ENCODE measurements around the gene PRKG2. TPM values are rescaled to one million over a fixed set of nuclear protein-coding genes. Genes with fewer than 3 reads are reported as not detected.
"Not testable (repeated sequence)": the region's sequence is repeated elsewhere in the genome, so short reads cannot be mapped to it uniquely, and the experiment has no call there.

The PRKG2 gene
- total RNA-seq, 5 donors from 2014 or later (not counting 1 experiment from before 2014, with no cell fraction given) = 0.49 to 2.9 (median 0.98) TPM

DNA sequence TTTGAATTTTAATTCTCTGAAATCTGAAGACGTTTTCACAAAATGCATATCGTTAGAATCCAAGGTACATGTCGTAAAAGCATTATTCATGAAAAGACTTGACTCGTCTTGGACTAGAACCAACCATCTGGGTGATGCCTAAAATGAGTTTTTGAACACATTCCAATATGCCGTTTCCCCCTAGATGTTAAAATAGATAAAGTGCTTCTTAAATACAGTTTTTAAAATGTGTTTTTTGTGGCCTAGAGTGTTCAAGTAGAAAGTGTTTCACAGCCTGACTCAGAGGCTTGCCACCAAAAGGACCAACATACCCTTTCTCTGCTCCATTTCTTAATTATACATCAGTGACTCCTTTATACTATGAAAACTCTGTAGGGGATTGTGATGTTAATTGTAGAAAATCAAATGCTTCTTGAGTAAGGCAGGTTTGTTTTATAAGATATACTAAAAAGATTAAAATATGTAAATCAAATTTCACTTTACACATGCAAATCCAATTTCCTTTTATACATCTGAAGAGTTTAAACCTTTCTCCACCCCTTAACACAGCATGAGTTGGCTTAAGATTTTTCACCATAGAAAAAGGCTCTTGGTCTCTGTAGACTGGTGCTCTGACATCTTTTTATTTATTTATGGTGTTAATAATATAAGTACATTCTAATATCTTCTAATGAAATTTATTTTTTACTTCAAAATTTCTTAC lies 48.4 kb downstream of the PRKG2 start:
- H3K36me3 ChIP-seq (ENCODE audit: control insufficient read depth in 2 of 2, extremely low read depth in 1 of 2, insufficient read depth in 1 of 2, low read length in 1 of 2) = no peaks in the 10 kb centered on the region
- H3K9me3 ChIP-seq = no peaks in the 10 kb centered on the region
- Mint-ChIP-seq H3K27ac (no peak overlapping the region), H3K27me3 (no peaks in the 10 kb centered on the region), H3K36me3 (no peaks in the 10 kb centered on the region), H3K9me3 (no peaks in the 10 kb centered on the region), H3K4me3 (no peak overlapping the region), H3K4me1 (peaks cover 0 to 2% (median 0%) of the 10 kb centered on the region in 3 donors)
- ChIA-PET CTCF (no interaction called here), POLR2A (no interaction called here)
- H3K4me3 ChIP-seq (ENCODE audit: control insufficient read depth in 1 of 2, extremely low read depth in 1 of 2, low read length in 1 of 2) = no peak overlapping the region
- no peaks in the 10 kb centered on the region for H3K4me1 ChIP-seq (ENCODE audit: control insufficient read depth in 1 of 2, extremely low read depth in 1 of 2, insufficient read depth in 2 of 2, low read length in 2 of 2)
- 44% methylated on average over 3 of the region's 5 CpGs for WGBS (ENCODE audit: insufficient coverage)
- no peak for ATAC-seq (replicated peaks in 1 of 4)
- no peak for DNase-seq
- no peaks in the 10 kb centered on the region for H3K27me3 ChIP-seq (replicated peaks in 1 of 2; ENCODE audit: control insufficient read depth in 2 of 2, extremely low read depth in 1 of 2, insufficient read depth in 2 of 2, low read length in 1 of 2)
- H3K27ac ChIP-seq (ENCODE audit: low read length) = no peak overlapping the region

DNA sequence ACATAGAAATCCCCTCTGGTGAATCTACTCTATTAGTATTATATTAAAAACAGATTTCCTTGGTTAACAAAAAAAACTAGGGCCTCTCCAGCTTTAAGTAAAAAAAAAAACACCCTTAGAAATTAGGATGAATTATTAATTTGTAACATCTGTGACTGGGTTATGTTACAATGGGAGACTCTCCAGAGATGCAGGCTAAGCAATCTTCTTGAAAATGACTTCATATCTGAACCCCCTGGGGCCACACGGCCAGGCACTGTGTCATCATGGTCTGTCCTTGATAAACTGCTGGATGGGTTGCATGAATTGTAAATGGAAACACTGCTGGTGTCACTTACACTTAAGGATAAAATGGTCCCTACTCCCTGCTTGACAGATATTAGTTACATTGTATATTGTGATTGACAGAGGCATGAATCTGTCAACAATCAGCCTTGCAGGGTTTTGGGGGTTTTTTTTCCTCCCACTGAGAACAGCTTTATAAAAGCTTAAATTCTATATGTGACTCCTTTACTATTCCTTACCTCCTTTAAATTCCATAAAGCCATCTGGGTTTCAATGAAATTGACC lies 49.1 kb downstream of the PRKG2 start:
- POLR2A ChIA-PET = no interaction called here

DNA sequence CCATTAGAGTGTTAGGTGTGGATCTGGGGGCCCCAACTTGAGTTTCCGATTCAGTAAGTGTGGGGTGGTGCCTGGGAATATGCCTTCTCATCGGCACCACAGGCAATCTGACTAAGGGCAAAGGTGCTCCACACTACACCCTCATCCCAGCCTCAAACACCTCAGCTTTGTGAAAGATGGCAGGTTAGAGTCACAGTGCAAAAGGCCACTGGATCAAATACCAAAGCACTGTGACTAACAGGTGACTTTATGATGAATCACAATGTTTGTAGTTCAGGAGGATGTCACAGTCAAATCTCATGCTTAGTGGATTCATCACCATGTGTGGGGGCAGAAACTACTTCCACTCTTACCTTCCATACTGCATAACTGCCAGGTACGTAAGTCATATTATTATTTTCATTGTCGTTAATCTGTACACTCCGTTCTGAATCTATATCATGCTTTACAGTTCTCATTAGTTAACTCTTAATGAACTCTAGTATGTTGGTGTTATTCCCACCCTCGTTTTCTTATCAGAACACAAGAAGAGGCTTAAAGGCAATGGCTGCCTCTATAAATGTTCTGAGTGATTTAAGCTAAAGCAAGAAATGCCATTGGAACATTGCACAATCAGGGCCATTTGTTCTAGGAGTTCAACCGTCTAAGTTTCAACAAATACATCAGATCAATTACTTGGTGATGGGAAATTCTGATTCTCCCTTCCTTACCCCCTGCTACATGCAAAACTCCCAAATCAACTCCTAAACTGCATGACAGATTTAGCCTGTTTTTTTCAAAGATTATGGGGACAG lies 50.2 kb downstream of the PRKG2 start:
- Histone ChIP-seq H3K9me3 (no peaks in the 10 kb centered on the region), H3K4me1 (ENCODE audit: control insufficient read depth in 1 of 2, extremely low read depth in 1 of 2, insufficient read depth in 2 of 2, low read length in 2 of 2) (no peaks in the 10 kb centered on the region), H3K27me3 (replicated peaks in 1 of 2; ENCODE audit: control insufficient read depth in 2 of 2, extremely low read depth in 1 of 2, insufficient read depth in 2 of 2, low read length in 1 of 2) (no peaks in the 10 kb centered on the region), H3K36me3 (ENCODE audit: control insufficient read depth in 2 of 2, extremely low read depth in 1 of 2, insufficient read depth in 1 of 2, low read length in 1 of 2) (no peaks in the 10 kb centered on the region), H3K27ac (ENCODE audit: low read length) (no peak overlapping the region), H3K4me3 (ENCODE audit: control insufficient read depth in 1 of 2, extremely low read depth in 1 of 2, low read length in 1 of 2) (no peak overlapping the region)
- DNase-seq = no peak
- Mint-ChIP-seq H3K4me1 (peaks cover 0 to 2% (median 0%) of the 10 kb centered on the region in 3 donors), H3K27me3 (no peaks in the 10 kb centered on the region), H3K9me3 (no peaks in the 10 kb centered on the region), H3K27ac (no peak overlapping the region), H3K36me3 (no peaks in the 10 kb centered on the region), H3K4me3 (no peak overlapping the region)
- POLR2A ChIA-PET = no interaction called here
- CTCF ChIA-PET = interaction anchor here in 1 of 2 donors (0.5 kb wide), 1 partner anchor 1245 kb away, joined by 5 read pairs; no protein-coding TSS in a partner anchor
- ATAC-seq (replicated peaks in 1 of 4) = no peak
- no CpG with 5 or more reads among the region's 7 CpGs for WGBS (ENCODE audit: insufficient coverage)

More for the DNA sequence above, 49.1 kb downstream of the PRKG2 start:
- no peaks in the 10 kb centered on the region for H3K9me3 Mint-ChIP-seq
- DNase-seq (no peak), ATAC-seq (replicated peaks in 1 of 4) (no peak)
- CTCF ChIA-PET = no interaction called here
- Histone ChIP-seq H3K27me3 (replicated peaks in 1 of 2; ENCODE audit: control insufficient read depth in 2 of 2, extremely low read depth in 1 of 2, insufficient read depth in 2 of 2, low read length in 1 of 2) (no peaks in the 10 kb centered on the region), H3K27ac (ENCODE audit: low read length) (no peak overlapping the region), H3K9me3 (no peaks in the 10 kb centered on the region), H3K36me3 (ENCODE audit: control insufficient read depth in 2 of 2, extremely low read depth in 1 of 2, insufficient read depth in 1 of 2, low read length in 1 of 2) (no peaks in the 10 kb centered on the region), H3K4me1 (ENCODE audit: control insufficient read depth in 1 of 2, extremely low read depth in 1 of 2, insufficient read depth in 2 of 2, low read length in 2 of 2) (no peaks in the 10 kb centered on the region), H3K4me3 (ENCODE audit: control insufficient read depth in 1 of 2, extremely low read depth in 1 of 2, low read length in 1 of 2) (no peak overlapping the region)
- H3K4me3 Mint-ChIP-seq = no peak overlapping the region
- peaks cover 0 to 2% (median 0%) of the 10 kb centered on the region in 3 donors for H3K4me1 Mint-ChIP-seq
- no peaks in the 10 kb centered on the region for H3K36me3 Mint-ChIP-seq
- no peak overlapping the region for H3K27ac Mint-ChIP-seq
- no CpG with 5 or more reads among the region's 1 CpG for WGBS (ENCODE audit: insufficient coverage)
- H3K27me3 Mint-ChIP-seq = no peaks in the 10 kb centered on the region

DNA sequence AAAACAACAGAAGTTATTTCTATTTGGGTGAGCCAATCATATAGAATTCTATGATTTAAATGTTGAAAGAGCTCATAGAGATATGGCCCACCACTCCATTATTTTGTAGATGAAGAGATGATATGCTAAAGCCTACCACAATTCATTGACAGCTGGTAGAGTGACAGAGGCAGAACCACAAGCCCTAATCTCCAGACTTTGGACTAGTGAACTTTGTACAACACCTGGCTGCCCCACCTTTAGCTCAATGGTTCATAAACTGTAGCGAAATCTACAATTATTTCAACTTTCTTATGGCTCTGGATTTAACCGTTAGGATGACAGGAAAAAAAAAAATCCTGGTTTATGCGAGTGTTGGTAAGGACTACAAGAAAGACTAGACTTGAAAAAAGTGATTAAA lies 50.9 kb downstream of the PRKG2 start:
- Mint-ChIP-seq H3K27ac (no peak overlapping the region), H3K27me3 (no peaks in the 10 kb centered on the region), H3K36me3 (no peaks in the 10 kb centered on the region), H3K9me3 (no peaks in the 10 kb centered on the region), H3K4me1 (peaks cover 0 to 2% (median 0%) of the 10 kb centered on the region in 3 donors), H3K4me3 (no peak overlapping the region)
- H3K36me3 ChIP-seq (ENCODE audit: control insufficient read depth in 2 of 2, extremely low read depth in 1 of 2, insufficient read depth in 1 of 2, low read length in 1 of 2) = no peaks in the 10 kb centered on the region
- no peaks in the 10 kb centered on the region for H3K27me3 ChIP-seq (replicated peaks in 1 of 2; ENCODE audit: control insufficient read depth in 2 of 2, extremely low read depth in 1 of 2, insufficient read depth in 2 of 2, low read length in 1 of 2)
- ChIA-PET POLR2A (interaction anchor here in 1 of 2 donors (0.7 kb wide), 1 partner anchor 448 kb away, joined by 4 read pairs; no protein-coding TSS in a partner anchor), CTCF (interaction anchor here (0.5 to 0.7 kb wide), 2 partner anchors 25 to 1246 kb away, joined by 3 to 5 read pairs; no protein-coding TSS in a partner anchor)
- WGBS (ENCODE audit: insufficient coverage) = no CpG with 5 or more reads among the region's 3 CpGs
- H3K27ac ChIP-seq (ENCODE audit: low read length) = no peak overlapping the region
- DNase-seq (no peak), ATAC-seq (replicated peaks in 1 of 4) (no peak)
- no peaks in the 10 kb centered on the region for H3K9me3 ChIP-seq
- H3K4me3 ChIP-seq (ENCODE audit: control insufficient read depth in 1 of 2, extremely low read depth in 1 of 2, low read length in 1 of 2) = no peak overlapping the region
- no peaks in the 10 kb centered on the region for H3K4me1 ChIP-seq (ENCODE audit: control insufficient read depth in 1 of 2, extremely low read depth in 1 of 2, insufficient read depth in 2 of 2, low read length in 2 of 2)

DNA sequence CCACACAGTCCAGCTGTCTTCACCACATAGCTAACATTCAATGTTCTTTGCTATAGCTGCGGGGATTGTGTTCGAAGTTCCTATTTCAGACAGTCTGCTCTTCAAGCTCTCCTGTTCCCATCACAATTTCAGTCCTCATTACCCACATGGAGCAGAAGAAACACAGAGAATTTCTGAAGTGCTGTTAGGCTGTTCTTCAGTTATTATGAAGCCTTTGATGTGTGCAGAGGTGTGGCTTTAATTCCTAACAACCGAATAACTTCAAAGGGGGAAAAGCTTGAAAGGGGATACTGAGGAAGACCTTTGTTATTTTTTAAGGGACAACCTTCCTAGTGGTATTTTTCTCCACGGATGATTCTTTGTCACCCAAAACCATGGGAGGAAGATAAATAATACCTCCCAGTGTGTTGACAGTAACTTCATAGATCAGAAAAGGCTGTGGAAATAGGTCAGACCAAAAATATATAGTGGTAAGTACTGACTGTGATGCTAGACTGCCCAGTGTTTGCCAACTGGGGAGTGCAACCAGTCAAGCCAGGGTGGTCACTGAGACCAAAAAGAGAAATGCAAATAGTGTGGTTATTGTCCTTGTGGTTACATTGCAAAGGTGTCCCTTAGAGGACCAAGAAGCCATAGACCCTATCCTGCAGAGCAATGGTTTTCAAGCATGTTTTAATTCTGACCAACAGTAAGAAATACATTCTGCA lies 52.1 kb downstream of the PRKG2 start:
- H3K4me1 ChIP-seq (ENCODE audit: control insufficient read depth in 1 of 2, extremely low read depth in 1 of 2, insufficient read depth in 2 of 2, low read length in 2 of 2) = no peaks in the 10 kb centered on the region
- no peaks in the 10 kb centered on the region for H3K36me3 Mint-ChIP-seq
- H3K9me3 Mint-ChIP-seq = no peaks in the 10 kb centered on the region
- POLR2A ChIA-PET = no interaction called here
- 90% methylated on average over 2 of the region's 4 CpGs for WGBS (ENCODE audit: insufficient coverage)
- H3K9me3 ChIP-seq = no peaks in the 10 kb centered on the region
- no peak overlapping the region for H3K4me3 ChIP-seq (ENCODE audit: control insufficient read depth in 1 of 2, extremely low read depth in 1 of 2, low read length in 1 of 2)
- DNase-seq = no peak
- no peaks in the 10 kb centered on the region for H3K27me3 Mint-ChIP-seq
- H3K4me1 Mint-ChIP-seq = peaks cover 0 to 2% (median 0%) of the 10 kb centered on the region in 3 donors
- CTCF ChIA-PET = no interaction called here
- no peak overlapping the region for H3K27ac ChIP-seq (ENCODE audit: low read length)
- H3K27ac Mint-ChIP-seq = no peak overlapping the region
- no peaks in the 10 kb centered on the region for H3K36me3 ChIP-seq (ENCODE audit: control insufficient read depth in 2 of 2, extremely low read depth in 1 of 2, insufficient read depth in 1 of 2, low read length in 1 of 2)
- H3K27me3 ChIP-seq (replicated peaks in 1 of 2; ENCODE audit: control insufficient read depth in 2 of 2, extremely low read depth in 1 of 2, insufficient read depth in 2 of 2, low read length in 1 of 2) = no peaks in the 10 kb centered on the region
- H3K4me3 Mint-ChIP-seq = no peak overlapping the region
- ATAC-seq (replicated peaks in 1 of 4) = no peak

DNA sequence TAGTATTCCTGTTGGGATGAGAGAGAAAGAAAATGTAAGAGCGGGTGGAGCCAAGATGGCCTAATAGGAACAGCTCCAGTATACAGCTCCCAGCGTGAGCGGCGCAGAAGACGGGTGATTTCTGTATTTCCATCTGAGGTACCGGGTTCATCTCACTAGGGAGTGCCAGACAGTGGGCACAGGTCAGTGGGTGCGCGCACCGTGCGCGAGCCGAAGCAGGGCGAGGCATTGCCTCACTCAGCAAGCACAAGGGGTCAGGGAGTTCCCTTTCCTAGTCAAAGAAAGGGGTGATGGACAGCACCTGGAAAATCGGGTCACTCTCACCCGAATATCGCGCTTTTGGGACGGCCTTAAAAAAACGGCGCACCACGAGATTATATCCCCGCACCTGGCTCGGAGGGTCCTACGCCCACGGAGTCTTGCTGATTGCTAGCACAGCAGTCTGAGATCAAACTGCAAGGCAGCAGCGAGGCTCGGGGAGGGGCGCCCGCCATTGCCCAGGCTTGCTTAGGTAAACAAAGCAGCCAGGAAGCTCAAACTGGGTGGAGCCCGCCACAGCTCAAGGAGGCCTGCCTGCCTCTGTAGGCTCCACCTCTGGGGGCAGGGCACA lies 61.2 kb downstream of the PRKG2 start:
- CTCF ChIA-PET; H3K27ac ChIP-seq (ENCODE audit: low read length); H3K36me3 Mint-ChIP-seq; H3K9me3 ChIP-seq; H3K9me3 Mint-ChIP-seq; ATAC-seq (replicated peaks in 1 of 4); H3K27me3 Mint-ChIP-seq; H3K36me3 ChIP-seq (ENCODE audit: control insufficient read depth in 2 of 2, extremely low read depth in 1 of 2, insufficient read depth in 1 of 2, low read length in 1 of 2); POLR2A ChIA-PET; H3K4me1 Mint-ChIP-seq; H3K27me3 ChIP-seq (replicated peaks in 1 of 2; ENCODE audit: control insufficient read depth in 2 of 2, extremely low read depth in 1 of 2, insufficient read depth in 2 of 2, low read length in 1 of 2); H3K4me1 ChIP-seq (ENCODE audit: control insufficient read depth in 1 of 2, extremely low read depth in 1 of 2, insufficient read depth in 2 of 2, low read length in 2 of 2): not testable (repeated sequence)
- 72% methylated on average over 15 of the region's 30 CpGs for WGBS (ENCODE audit: insufficient coverage)
- peak in 23 of 35 experiments; percentile 0 to 46 (median 16) for DNase-seq
- peak overlapping the region in 1 of 2 donors; percentile 32 for H3K4me3 ChIP-seq (ENCODE audit: control insufficient read depth in 1 of 2, extremely low read depth in 1 of 2, low read length in 1 of 2)
- H3K27ac Mint-ChIP-seq = peak overlapping the region; percentile 51 to 94
- H3K4me3 Mint-ChIP-seq = peak overlapping the region; percentile 56 to 86 (median 73)

Measured in T-cell (primary cell).